HCEC 1CT (cell line): ENCODE measurements around the gene CD2AP.

Experiments used
- DNase-seq: peaks from one replicate; pipeline ENCODE4 v3.0.0-alpha.2; 2017

Gene CD2AP

GRCh38 chr6:47648031-47648430, 170.4 kb downstream of the CD2AP start:
- DNase-seq = no peak

GRCh38 chr6:47650553-47651432, 173.2 kb downstream of the CD2AP start:
- DNase-seq = no peak

GRCh38 chr6:47651505-47651944, 173.9 kb downstream of the CD2AP start:
- peak; percentile 75 for DNase-seq

GRCh38 chr6:47653706-47654105, 176.1 kb downstream of the CD2AP start:
- DNase-seq = no peak

- DNase-seq = no peak
Observed at GRCh38 chr6:47654255-47654654, 176.7 kb downstream of the CD2AP start.

- DNase-seq = peak; percentile 19
Observed at GRCh38 chr6:47655719-47656595, 178.4 kb downstream of the CD2AP start.

GRCh38 chr6:47661960-47662359, 184.4 kb downstream of the CD2AP start:
- no peak for DNase-seq

GRCh38 chr6:47663462-47664216, 186.1 kb downstream of the CD2AP start:
- no peak for DNase-seq

- no peak for DNase-seq
Observed at GRCh38 chr6:47665112-47665511, 187.5 kb downstream of the CD2AP start.

- DNase-seq = peak; percentile 5
Observed at GRCh38 chr6:47669684-47670513, 192.3 kb downstream of the CD2AP start.

GRCh38 chr6:47670851-47671250, 193.3 kb downstream of the CD2AP start:
- DNase-seq = no peak

- no peak for DNase-seq
Observed at GRCh38 chr6:47671777-47672176, 194.2 kb downstream of the CD2AP start.

- no peak for DNase-seq
Observed at GRCh38 chr6:47672816-47673215, 195.2 kb downstream of the CD2AP start.

- no peak for DNase-seq
Observed at GRCh38 chr6:47674673-47675072, 197.1 kb downstream of the CD2AP start.
